Esophagus mucosa (tissue), 1 donor: ENCODE results near the gene ADGRD1. TPM values are rescaled to one million over a fixed set of nuclear protein-coding genes. Genes with fewer than 3 reads are reported as not detected.

ENCODE experiments used
- ATAC-seq: fragments of 200-7000 bp; cut with Tn5 transposase; one replicate; pipeline ENCODE4 v1.9.1; 2020
- total RNA-seq: library from RNA; stranded (reverse); gene quantifications from one replicate; pipeline ENCODE4 v1.2.4, GENCODE V29; 2023
- donor health status: DM: yes; HTN: yes; CAD: no.

The ADGRD1 gene
- total RNA-seq, 1 donor from 2014 or later: 2.5 TPM

- ATAC-seq: no peak
Measured at GRCh38 chr12:130938186-130938585, 15.5 kb upstream of the ADGRD1 start.

- no peak for ATAC-seq
Measured at GRCh38 chr12:130944878-130945277, 8.8 kb upstream of the ADGRD1 start.

GRCh38 chr12:130945786-130946492, 7.8 kb upstream of the ADGRD1 start:
- ATAC-seq: no peak

- ATAC-seq: no peak
Measured at GRCh38 chr12:130947028-130947613, 6.6 kb upstream of the ADGRD1 start.

GRCh38 chr12:130948136-130948535, 5.6 kb upstream of the ADGRD1 start:
- ATAC-seq: no peak

- peak; percentile 22 for ATAC-seq
Measured at GRCh38 chr12:130948751-130949150, 5.0 kb upstream of the ADGRD1 start.

GRCh38 chr12:130949806-130950205, 3.9 kb upstream of the ADGRD1 start:
- no peak for ATAC-seq

- no peak for ATAC-seq
Measured at GRCh38 chr12:130951636-130952035, 2.1 kb upstream of the ADGRD1 start.

- no peak for ATAC-seq
Measured at GRCh38 chr12:130952171-130952954, 1.3 kb upstream of the ADGRD1 start.

- no peak for ATAC-seq
Measured at GRCh38 chr12:130954544-130954831, 781 bp downstream of the ADGRD1 start.

- ATAC-seq: no peak
Measured at GRCh38 chr12:130955238-130955816, 1.6 kb downstream of the ADGRD1 start.

- no peak for ATAC-seq
Measured at GRCh38 chr12:130956009-130956408, 2.3 kb downstream of the ADGRD1 start.

GRCh38 chr12:130956456-130957303, 3.0 kb downstream of the ADGRD1 start:
- ATAC-seq: no peak

- no peak for ATAC-seq
Measured at GRCh38 chr12:130957304-130957621, 3.6 kb downstream of the ADGRD1 start.

- no peak for ATAC-seq
Measured at GRCh38 chr12:130958557-130959140, 4.9 kb downstream of the ADGRD1 start.

GRCh38 chr12:130959632-130960031, 5.9 kb downstream of the ADGRD1 start:
- ATAC-seq: no peak

GRCh38 chr12:130960058-130960457, 6.4 kb downstream of the ADGRD1 start:
- no peak for ATAC-seq

GRCh38 chr12:130960787-130961186, 7.1 kb downstream of the ADGRD1 start:
- ATAC-seq: no peak

- ATAC-seq: no peak
Measured at GRCh38 chr12:130961921-130962451, 8.3 kb downstream of the ADGRD1 start.

GRCh38 chr12:130965214-130965613, 11.5 kb downstream of the ADGRD1 start:
- no peak for ATAC-seq

GRCh38 chr12:130965668-130966067, 12.0 kb downstream of the ADGRD1 start:
- ATAC-seq: no peak

GRCh38 chr12:130966443-130967030, 12.8 kb downstream of the ADGRD1 start:
- ATAC-seq: no peak
